DMS 273 (cell line): ENCODE measurements around the gene TPD52L2.
"Not testable (repeated sequence)": the region's sequence is repeated elsewhere in the genome, so short reads cannot be mapped to it uniquely, and the experiment has no call there.

Source experiments
- DNase-seq: peaks from one replicate; lab custom pipeline; 2025; ENCODE audit not compliant: unreplicated experiment; lab: John Stamatoyannopoulos, UW

Gene TPD52L2

DNA sequence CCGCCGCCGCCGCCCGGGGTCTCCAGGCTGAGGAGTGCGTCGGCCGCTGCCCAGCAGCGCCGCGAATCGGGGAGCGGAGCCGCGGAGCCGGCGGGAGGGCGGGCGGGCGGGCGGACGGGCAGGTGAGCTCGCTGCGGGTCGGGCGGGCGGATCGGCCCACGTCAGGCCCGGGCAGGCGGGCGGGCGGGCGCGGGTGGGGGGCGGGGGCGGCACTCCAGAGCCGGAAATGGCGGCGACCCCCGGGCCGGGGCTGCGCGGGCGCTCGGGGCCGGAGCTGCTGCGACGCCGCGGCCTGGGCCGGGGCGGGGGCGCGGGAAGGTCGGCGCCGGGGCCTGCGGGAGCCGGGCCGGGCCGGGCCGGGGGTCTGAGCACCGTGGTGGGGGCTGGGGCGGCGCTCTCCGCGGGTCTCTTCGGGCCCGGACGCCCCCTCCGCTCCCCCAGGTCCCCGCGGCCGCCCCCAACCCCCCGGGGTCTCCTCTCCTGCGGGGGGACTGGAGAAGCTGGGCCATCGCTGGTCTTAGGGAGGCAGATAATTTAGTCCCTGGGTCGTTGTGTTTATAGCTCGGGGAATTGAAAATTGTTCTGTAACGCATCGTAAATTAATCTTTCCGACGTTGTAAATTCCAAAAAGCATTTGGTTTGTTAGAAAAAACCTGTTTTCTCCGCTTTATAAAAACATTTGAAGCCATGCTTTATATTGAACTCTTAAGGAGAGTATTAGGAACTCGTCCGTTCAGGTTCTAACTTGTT is 30.3 kb downstream of the TPD52L2 start:
- peak; percentile 56 for DNase-seq

DNA sequence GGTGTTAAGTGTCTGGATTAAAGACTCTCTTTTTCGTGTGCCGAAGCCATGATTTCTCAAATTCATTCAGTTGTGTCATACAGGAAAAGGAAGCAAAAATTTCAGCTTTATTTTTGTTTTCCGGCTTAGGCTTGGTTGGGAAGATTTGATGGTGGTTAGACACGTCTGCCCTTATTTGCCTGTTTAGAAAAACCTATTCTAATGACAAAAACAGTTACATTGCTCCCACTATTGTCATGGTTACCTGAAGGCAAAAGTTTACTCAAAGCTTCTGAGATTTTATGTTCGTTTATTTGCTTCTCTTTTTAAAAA is 30.8 kb downstream of the TPD52L2 start:
- DNase-seq: no peak

DNA sequence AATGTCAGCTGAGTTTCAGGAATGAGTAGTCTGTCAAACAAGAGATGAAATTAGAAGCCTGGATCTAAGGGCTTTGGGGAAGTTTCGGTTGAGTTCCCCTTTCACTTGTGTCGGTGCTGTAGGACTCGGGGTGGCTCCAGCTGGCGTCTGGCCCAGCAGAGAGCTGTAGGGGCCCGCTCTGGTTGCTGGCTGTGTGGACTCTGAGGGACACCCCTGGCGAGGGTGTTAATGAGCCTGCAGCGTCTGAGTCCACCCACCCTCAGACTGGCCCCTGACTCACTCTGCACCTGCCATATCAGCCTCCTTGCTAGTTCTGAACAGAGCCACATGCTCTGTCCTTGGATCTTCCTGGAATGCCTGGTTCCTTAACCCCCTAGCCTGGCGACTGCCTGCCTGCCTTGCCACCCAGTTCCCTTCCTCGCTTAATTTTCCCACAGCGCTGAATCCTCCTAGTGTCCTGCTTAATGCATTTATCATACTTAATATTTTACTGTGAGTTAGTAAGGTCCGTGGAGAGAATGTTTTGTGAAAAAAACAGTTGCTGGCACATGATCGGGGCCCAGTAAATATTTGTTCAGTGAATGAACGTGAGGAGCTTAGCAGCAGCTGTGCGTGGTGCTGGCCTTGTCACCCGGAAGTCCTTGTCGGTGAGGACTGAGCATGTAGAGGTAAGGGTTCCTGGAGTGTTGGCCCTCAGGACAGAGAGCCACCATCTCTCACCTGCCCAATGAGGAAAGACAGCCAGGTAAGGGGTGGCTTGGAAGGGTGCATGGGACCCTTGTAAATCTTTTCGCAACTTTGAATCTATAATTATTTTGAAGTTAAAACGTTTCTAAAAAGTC is 31.4 kb downstream of the TPD52L2 start:
- DNase-seq: peak; percentile 57

DNA sequence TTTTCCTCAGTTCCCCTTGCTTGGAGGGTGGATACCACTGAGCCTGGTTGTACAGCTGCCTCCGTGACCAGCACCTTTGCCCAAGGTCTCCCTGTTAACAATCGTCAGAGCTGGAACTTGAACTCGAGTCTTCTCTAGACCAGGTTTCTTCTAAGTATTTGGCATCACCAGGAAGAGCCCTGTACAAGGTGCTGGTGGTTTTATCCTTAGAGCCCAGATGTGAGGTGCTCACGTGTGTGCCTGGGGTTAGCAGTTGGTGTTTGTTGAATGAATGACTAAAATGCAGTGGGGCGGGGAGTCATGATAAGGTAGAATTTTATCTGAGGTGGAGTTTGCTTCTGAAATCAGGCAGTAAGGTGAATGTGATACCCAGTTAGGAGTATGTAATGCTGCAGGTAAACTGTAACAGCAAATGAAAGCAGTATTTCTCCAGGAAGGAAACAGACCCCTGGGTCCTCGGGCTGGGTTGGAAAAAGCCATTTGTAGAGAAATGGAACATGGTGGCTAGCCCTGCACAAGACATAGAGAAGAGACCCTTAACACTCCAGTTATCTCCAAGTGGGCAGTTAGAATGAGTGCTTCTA is 33.0 kb downstream of the TPD52L2 start:
- DNase-seq: no peak

DNA sequence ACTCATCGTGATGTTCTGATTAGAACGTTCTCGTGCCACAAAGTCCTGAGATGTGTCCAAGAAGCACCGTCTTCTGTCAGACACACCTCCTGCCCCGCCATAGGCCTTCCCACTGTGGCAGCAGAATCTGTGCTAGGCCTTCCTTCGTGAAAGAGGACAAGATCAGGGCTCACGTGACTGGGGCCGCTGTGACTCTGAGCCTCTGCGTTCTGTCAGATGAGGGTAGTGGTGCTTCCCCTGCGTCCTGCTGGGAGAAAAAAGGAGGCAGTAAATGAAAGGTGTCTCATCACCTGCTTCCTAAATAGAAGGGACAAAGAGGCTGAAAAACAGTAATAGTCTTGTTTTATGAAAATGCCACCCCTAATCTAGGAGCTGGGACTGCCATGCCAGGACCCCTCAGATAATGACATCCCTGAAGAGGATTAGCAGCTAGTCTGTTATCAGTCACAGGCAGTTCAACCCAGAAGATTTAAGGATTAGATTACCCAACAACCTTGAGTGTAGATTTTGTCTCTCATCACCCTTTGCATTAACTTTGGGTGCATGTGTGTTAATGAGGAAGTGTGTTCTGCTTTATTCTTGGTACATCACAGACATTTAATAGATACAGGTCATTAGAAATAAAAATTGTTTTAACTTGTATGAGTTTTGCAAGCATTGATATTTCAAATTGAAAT is 34.0 kb downstream of the TPD52L2 start:
- DNase-seq: no peak

DNA sequence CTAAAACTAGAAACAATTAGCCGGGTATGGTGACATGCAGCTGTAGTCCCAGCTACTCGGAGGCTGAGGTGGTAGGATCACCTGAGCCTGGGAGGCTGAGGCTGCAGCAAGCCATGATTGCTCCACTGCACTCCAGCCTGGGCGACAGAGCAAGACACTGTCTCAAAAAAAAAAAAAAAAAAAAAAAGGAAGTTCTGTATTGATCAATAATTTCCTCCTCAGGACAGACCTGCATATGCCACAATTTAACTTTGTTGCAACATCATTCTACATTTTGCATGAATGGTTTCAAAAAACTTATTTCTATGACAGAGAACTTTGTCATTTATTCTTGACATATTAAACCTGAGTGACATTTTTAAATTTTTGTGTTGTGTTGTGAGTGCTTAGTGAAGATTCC is 35.3 kb downstream of the TPD52L2 start:
- no peak for DNase-seq

DNA sequence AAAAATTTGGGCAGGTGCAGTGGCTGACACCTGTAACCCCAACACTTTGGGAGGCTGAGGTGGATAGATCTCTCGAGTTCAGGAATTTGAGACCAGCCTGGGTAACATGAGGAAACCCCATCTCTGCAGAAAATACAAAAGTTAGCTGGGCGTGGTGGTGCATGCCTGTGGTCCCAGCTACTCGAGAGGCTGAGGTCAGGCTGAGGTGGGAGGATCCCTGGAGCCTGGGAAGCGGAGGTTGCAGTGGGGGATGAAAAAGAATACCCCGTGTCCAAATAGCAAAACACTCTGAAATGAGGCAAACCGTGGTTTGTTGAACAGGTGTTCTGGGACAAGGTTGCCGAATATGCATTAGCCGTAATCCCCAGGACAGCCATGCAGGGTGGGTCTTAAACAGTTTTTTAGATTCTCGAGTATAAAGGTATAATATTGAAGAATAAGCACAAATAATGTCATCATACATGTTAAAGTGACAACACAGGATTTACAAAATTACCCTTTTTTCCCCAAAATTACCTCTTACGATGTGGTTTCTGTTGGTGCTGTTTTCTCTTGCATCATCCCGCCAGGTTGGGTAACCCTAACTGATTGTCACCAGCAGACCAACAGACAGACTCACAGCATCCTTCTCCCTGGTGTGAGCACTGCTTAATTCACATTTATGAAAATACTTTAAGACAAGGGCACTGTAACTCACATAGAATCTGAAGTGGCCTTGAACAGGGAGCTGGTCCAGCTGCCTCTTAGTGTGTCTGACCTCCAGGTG is 38.9 kb downstream of the TPD52L2 start:
- DNase-seq: no peak

DNA sequence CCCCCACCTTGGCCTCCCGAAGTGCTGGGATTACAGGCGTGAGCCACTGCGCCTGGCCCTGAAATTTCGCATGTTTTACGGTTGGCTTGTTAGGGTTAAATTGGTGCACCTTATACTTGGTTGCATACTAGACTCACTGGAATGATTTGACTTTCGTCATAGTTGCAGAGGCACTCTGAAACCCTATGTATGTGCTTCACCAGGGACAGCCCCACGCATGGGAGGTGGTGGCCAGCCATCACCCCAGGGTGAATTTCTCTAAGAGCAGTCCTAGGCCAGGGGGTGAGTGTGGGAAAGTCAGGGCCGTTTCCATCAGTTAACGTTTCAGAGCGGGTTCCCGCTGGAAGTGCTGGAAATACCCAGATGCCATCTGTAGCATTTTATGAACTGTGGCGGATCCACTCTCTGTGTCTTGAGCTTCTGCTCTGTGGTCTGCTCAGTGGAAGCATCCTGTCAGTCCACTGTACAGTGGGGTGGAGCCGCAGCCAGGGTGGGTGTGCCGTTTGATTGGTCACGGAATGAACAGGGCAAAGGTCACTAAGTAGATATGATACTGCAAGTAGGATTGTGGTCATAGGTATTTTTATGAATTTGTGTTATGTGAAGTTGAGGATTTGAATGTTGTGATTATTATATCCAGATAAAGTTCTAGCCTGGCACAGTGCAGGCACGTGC is 43.1 kb downstream of the TPD52L2 start:
- DNase-seq: peak; percentile 34

DNA sequence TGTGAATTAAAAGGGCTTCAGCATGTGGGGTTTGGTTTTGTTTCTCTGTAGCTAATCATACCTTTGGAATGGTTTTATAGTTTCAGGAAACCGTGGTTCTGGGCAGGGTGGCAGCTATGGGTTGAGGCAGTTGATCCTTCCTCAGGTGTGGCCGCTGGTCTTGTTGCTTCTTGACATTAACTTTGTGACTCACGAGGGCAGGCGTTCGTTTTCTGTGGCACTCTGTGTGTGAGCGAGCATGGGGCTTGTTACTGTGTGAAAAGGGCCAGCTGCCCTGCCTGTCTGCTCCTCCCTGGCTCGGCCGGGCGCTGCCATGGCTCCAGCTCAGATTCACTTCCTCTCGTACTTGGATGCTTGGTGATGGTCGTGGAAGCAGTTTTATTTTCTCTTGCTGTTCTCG is 46.1 kb downstream of the TPD52L2 start:
- DNase-seq: no peak

DNA sequence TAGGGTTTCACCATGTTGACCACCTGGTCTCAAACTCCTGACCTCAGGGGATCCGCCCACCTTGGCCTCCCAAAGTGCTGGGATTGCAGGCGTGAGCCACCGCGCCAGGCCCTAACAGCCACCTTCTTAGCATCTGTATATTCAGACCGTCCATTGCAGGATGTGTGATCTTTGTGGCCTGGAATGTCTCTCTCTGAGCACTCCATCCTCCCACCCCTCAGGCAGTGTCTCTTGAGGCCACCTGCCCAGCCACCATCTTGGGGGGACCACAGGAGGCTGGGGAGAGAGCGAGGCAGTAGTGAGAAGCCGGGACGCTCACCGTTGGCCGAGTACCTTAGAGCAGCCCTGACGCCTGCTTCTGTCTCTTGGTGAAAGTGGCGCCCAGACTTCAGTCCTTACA is 48.7 kb downstream of the TPD52L2 start:
- no peak for DNase-seq

DNA sequence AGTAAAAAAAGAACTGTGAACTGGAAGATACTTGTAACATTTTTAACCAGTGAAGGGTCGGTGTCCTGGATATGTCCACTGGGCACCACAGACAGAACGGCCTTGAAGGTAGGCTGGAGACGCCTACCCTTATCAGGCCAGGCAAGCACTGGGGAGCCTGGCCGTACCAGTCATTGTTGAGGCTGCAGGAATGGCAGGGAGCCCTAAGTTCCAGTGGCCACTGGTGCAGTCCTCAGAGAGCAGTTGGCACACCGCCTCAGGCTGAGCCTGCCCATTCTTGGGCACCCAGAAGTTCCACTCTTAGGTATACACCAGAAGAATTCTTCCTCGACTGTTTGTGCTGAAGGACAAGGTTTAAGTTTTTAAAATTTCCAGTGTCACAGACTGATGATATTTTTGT is 50.4 kb downstream of the TPD52L2 start:
- DNase-seq: no peak

DNA sequence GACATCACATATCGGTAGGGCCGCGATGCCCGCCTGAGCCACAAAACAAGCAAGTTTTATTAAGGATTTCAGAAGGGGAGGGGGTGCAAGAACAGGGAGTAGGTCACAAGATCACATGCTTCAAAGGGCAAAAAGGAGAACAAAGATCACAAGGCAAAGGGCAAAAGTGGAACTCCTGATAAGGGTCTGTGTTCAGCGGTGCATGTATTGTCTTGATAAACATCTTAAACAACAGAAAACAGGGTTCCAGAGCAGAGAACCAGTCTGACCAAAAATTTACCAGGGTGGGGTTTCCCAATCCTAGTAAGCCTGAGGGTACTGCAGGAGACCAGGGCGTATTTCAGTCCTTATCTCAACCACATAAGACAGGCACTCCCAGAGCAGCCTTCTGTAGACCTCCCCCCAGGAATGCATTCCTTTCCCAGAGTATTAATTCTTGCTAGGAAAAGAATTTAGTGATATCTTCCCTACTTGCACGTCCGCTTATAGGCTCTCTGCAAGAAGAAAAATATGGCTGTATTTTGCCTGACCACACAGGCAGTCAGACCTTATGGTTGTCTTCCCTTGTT is 51.4 kb downstream of the TPD52L2 start:
- DNase-seq: peak; percentile 23

DNA sequence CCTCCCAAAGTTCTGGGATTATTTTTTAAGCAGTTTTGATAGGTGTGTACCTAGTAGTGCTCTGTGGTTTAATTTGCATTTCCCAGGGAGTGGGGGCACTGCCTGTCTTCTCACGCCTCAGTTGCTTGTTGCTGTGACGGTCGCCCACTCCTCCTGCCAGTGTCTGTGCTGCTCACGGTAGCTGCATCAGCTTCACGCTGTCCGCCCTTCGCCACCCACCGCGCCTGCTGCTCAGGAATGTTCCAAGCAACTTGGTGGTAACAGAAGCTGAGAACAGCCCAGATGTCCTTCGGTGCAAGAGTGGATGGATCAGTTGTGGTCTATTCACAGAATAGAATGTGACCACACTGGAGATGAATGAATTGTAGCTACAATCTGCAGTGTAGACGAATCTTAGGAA is 52.7 kb downstream of the TPD52L2 start:
- no peak for DNase-seq

DNA sequence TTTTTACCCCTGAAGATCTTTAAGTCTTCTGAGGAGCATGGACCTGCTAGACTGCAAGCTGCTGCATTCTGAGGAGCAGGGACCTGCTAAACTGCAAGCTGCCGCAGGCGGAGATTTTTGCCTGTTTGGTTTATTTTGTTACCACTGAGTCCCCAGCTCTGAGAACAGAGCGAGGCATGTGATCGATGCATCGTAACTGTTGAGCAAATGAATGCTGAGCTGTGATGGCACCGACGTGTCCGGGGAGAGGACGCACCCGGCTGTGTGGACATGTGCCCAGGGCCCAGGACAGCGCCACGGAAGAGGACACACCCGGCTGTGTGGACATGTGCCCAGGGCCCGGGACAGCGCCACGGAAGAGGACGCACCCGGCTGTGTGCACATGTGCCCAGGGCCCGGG is 54.1 kb downstream of the TPD52L2 start:
- DNase-seq: no peak

DNA sequence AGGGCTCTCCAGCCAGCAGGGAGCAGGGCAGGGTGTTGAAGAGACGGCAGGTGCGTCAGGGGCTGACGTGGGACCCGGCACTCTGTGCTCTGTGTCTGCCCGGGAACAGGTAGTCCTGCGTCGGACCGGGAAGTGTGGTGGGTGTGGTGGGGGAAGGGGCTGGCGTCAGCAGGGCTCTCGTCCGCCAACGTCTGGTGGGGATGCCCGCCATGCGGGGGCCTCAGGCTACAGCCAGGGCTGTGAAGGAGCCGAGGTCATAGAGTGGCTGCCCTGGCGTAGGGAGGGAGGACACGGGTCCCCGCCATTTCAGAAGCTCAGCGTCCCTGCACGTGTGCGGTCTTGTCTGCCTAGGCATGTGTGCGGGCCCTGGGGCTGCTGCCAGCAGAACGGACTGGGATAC is 55.2 kb downstream of the TPD52L2 start:
- no peak for DNase-seq

DNA sequence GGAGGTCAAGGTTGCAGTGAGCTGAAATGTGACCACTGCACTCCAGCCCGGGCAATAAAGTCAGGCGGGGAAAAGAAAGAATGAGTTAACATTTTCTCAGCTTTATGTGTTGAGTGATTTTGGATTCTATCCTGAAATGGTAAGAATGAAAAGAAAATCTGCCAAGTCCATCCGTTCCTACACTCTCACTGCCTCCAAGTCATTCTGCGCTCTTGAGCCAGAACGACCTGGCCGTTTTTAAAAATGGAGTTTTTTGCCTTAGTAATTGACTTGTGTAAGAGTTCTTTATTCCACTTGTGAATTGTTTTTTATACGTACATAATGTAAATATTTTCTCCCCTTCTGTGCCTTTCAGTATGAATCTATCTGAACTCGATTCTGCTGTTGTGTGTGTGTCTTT is 58.6 kb downstream of the TPD52L2 start:
- DNase-seq: no peak

DNA sequence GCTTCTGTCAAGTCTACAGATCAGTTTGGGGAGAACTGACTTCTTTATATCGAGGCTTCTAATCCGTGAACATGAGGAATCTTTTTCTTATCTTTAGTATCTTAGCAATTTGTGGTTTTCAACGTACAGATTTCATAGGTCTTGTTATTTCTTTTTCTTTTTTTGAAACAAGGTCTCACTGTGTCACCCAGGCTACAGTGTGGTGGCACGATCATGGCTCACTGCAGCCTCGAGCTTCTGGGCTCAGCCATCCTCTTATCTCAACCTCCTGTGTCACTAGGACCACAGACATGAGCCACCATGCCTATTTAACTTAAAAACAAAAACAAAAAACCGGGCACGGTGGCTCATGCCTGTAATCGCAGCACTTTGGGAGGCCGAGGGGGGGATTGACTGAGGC is 59.2 kb downstream of the TPD52L2 start:
- DNase-seq: no peak

DNA sequence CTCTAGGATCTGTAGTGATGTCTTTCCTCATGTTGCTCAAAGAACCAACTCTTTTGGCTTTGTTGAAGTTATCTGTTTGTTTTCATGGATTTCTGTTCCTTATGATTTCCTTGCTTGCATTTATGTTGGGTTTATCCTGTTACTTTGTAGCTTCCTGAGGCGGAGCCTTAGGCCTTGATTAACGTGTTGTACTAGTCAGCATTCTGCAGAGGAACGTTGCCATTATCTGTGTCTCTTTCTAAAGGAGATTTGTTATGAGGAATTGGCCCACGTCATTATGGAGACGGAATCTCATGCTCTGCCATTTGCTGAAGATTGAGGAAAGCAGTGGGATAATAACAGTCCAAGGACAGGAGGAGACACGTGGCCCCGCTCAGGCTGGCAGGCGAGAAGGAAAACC is 61.2 kb downstream of the TPD52L2 start:
- no peak for DNase-seq

DNA sequence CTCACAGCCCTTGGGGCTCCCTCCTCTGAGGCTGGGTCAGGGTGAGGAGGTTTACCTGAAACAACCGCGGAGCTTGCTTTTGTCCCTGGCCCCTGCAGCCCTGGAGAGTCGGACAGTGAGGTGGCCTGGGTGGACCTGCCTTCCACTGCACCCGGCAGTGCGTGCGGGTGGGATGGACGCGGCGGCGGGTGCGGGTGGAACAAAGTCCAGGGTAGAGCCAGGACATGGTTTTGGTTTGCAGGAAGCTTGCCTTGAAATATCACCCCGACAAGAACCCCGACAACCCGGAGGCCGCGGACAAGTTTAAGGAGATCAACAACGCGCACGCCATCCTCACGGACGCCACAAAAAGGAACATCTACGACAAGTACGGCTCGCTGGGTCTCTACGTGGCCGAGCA is 64.0 kb downstream of the TPD52L2 start:
- no peak for DNase-seq

DNA sequence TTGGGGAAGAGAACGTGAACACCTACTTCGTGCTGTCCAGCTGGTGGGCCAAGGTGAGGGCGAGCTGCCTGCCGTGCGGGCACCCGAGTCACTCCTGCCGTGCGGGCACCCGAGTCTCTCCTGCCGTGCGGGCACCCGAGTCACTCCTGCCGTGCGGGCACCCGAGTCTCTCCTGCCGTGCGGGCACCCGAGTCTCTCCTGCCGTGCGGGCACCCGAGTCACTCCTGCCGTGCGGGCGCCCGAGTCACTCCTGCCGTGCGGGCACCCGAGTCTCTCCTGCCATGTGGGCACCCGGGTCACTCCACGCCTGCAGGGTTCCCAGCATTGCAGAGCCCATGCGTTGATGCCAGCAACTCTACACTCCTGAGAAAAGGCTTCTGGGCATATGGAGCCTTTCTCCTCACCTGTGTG is 64.4 kb downstream of the TPD52L2 start:
- DNase-seq: not testable (repeated sequence)
